A549 (cell line): Measurements from ENCODE around the gene ACOT7.

Experiments used
- CEBPB ChIP-seq, 2 experiments: fragments of >200 bp in 1 of 2; sonication (Bioruptor Twin) in 1 of 2; formaldehyde crosslinking in 1 of 2; IDR thresholded peaks; 2 replicates each; pipeline ENCODE4 v1.6.1; 2012 to 2016
- CHD4 ChIP-seq: fragments of 200-600 bp; sonication (generic); IDR thresholded peaks from 2 replicates; pipeline ENCODE4 v1.6.1; 2016; ENCODE audit warnings: antibody characterized with exemption, mild to moderate bottlenecking, borderline replicate concordance
- CTCF ChIP-seq: fragments of >200 bp; sonication (Bioruptor Twin); formaldehyde crosslinking; IDR thresholded peaks from 3 replicates; pipeline ENCODE4 v1.5.1; 2016
- GATA3 ChIP-seq: IDR thresholded peaks from 2 replicates; pipeline ENCODE4 v1.6.1; 2012; ENCODE audit warnings: borderline replicate concordance
- MAFK ChIP-seq: fragments of 450-650 bp; IDR thresholded peaks from 2 replicates; pipeline ENCODE4 v1.6.1; 2014; ENCODE audit not compliant: partially characterized antibody
- POLR2A ChIP-seq: IDR thresholded peaks from 2 replicates; pipeline ENCODE4 v1.6.1; 2012; ENCODE audit warnings: mild to moderate bottlenecking, low read length
- SMC3 ChIP-seq: fragments of >200 bp; sonication (Bioruptor Twin); formaldehyde crosslinking; IDR thresholded peaks from 3 replicates; pipeline ENCODE4 v1.6.1; 2018; ENCODE audit warnings: inconsistent platforms
- TFCP2L1 ChIP-seq: fragments of 250-450 bp; sonication (Bioruptor Pico); IDR thresholded peaks from 2 replicates; pipeline ENCODE4 v1.5.0; 2021; ENCODE audit warnings: mild to moderate bottlenecking
- USF2 ChIP-seq: fragments of 450-650 bp; IDR thresholded peaks from 2 replicates; pipeline ENCODE4 v1.6.1; 2014; ENCODE audit warnings: antibody characterized with exemption
- TF ChIP-seq, protein P1 (sequence below): IDR thresholded peaks from 2 replicates; pipeline ENCODE4 v1.6.1; 2012
- TF ChIP-seq, protein P2 (sequence below): fragments of 250-450 bp; sonication (Bioruptor Pico); IDR thresholded peaks from 2 replicates; pipeline ENCODE4 v1.5.0; 2020; ENCODE audit warnings: low read depth, mild to moderate bottlenecking, moderate library complexity
- TF ChIP-seq, protein P3 (sequence below): fragments of 200-600 bp; sonication (generic); IDR thresholded peaks from 2 replicates; pipeline ENCODE4 v1.6.1; 2016; ENCODE audit warnings: antibody characterized with exemption, mild to moderate bottlenecking, moderate library complexity

GRCh38 chr1:6249739-6250689 lies 143.6 kb downstream of the ACOT7 start:
- TF ChIP-seq CTCF (no peak), POLR2A (no peak), CHD4 (no peak), SMC3 (no peak), CEBPB (IDR thresholded peaks at IDR 0.05) (no peak), MAFK (no peak), GATA3 (no peak), TFCP2L1 (CRISPR knock-in tag) (no peak), USF2 (no peak)
- TF ChIP-seq, protein P1, sequence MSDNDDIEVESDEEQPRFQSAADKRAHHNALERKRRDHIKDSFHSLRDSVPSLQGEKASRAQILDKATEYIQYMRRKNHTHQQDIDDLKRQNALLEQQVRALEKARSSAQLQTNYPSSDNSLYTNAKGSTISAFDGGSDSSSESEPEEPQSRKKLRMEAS: no peak
- TF ChIP-seq, protein P2, sequence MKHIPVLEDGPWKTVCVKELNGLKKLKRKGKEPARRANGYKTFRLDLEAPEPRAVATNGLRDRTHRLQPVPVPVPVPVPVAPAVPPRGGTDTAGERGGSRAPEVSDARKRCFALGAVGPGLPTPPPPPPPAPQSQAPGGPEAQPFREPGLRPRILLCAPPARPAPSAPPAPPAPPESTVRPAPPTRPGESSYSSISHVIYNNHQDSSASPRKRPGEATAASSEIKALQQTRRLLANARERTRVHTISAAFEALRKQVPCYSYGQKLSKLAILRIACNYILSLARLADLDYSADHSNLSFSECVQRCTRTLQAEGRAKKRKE (CRISPR knock-in tag): no peak
- TF ChIP-seq, protein P3, sequence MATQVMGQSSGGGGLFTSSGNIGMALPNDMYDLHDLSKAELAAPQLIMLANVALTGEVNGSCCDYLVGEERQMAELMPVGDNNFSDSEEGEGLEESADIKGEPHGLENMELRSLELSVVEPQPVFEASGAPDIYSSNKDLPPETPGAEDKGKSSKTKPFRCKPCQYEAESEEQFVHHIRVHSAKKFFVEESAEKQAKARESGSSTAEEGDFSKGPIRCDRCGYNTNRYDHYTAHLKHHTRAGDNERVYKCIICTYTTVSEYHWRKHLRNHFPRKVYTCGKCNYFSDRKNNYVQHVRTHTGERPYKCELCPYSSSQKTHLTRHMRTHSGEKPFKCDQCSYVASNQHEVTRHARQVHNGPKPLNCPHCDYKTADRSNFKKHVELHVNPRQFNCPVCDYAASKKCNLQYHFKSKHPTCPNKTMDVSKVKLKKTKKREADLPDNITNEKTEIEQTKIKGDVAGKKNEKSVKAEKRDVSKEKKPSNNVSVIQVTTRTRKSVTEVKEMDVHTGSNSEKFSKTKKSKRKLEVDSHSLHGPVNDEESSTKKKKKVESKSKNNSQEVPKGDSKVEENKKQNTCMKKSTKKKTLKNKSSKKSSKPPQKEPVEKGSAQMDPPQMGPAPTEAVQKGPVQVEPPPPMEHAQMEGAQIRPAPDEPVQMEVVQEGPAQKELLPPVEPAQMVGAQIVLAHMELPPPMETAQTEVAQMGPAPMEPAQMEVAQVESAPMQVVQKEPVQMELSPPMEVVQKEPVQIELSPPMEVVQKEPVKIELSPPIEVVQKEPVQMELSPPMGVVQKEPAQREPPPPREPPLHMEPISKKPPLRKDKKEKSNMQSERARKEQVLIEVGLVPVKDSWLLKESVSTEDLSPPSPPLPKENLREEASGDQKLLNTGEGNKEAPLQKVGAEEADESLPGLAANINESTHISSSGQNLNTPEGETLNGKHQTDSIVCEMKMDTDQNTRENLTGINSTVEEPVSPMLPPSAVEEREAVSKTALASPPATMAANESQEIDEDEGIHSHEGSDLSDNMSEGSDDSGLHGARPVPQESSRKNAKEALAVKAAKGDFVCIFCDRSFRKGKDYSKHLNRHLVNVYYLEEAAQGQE: no peak
